Kidney (tissue), 14 donors: ENCODE measurements around the gene PLK1. TPM values are rescaled to one million over a fixed set of nuclear protein-coding genes. Genes with fewer than 3 reads are reported as not detected.
"Not testable (repeated sequence)": the region's sequence is repeated elsewhere in the genome, so short reads cannot be mapped to it uniquely, and the experiment has no call there.

Experiments
- DNase-seq, 5 donors: peaks; one replicate each; pipeline ENCODE4 v3.0.0-alpha.2; 2013 to 2020
- FAIRE-seq: peaks from 2 replicates; lab custom pipeline; 2012; peaks lifted over from hg19 to GRCh38; lab: Jason Lieb, UNC
- H3K27ac ChIP-seq, 2 donors: one replicate each; pipeline ENCODE4 v1.7.0; 2013; ENCODE audit warnings: low read depth in 2 of 2, low read length in 2 of 2, inconsistent platforms in 1 of 2
- H3K27me3 ChIP-seq: one replicate; pipeline ENCODE4 v1.7.1; 2013; ENCODE audit warnings: low read length, inconsistent platforms; ENCODE audit not compliant: control insufficient read depth, insufficient read depth
- H3K36me3 ChIP-seq, 3 donors: one replicate each; pipeline versions ENCODE4 v1.7.0 to v1.7.1; 2013; ENCODE audit warnings: low read length in 3 of 3, control low read depth in 1 of 3, inconsistent platforms in 1 of 3; ENCODE audit not compliant: insufficient read depth in 3 of 3, control insufficient read depth in 2 of 3
- H3K4me1 ChIP-seq, 3 donors: one replicate each; pipeline versions ENCODE4 v1.7.0 to v1.7.1; 2013; ENCODE audit warnings: low read length in 3 of 3, inconsistent platforms in 1 of 3, low read depth in 1 of 3; ENCODE audit not compliant: control insufficient read depth in 2 of 3, insufficient read depth in 2 of 3
- H3K4me3 ChIP-seq, 3 donors: one replicate each; pipeline versions ENCODE4 v1.7.0 to v1.8.1; 2013; ENCODE audit warnings: low read length in 3 of 3, control low read depth in 1 of 3, inconsistent platforms in 1 of 3
- H3K9ac ChIP-seq, 3 donors: one replicate each; pipeline versions ENCODE4 v1.7.0 to v1.7.1; 2013; ENCODE audit warnings: low read length in 3 of 3, control low read depth in 1 of 3, inconsistent platforms in 1 of 3
- H3K9me3 ChIP-seq, 3 donors: one replicate each; pipeline versions ENCODE4 v1.7.0 to v1.7.1; 2013; ENCODE audit warnings: low read length in 3 of 3, control low read depth in 1 of 3, inconsistent platforms in 1 of 3; ENCODE audit not compliant: control insufficient read depth in 2 of 3, insufficient read depth in 1 of 3
- intact Hi-C: fragments of 100-400 bp; cut with DNase I; formaldehyde crosslinking; loops from one replicate; pipeline ENCODE4 v1.11.1; 2022
- polyA plus RNA-seq: library from polyadenylated mRNA; stranded (reverse); fragments of 350-450 nt; fragmentation: Illumina TruSeq; extraction: RNeasy Lipid Tissue Mini Kit (QIAGEN cat#74804); gene quantifications from one replicate; pipeline ENCODE4 v1.2.3, GENCODE V29; 2014; ENCODE audit warnings: low read depth, low replicate concordance; ENCODE audit not compliant: insufficient read depth
- total RNA-seq: library from RNA; stranded (reverse); fragmentation: NEBNext Ultra II Directional; extraction: Animal tissue kit (Norgen Biotek cat#: 25700); gene quantifications from one replicate; pipeline ENCODE4 v1.2.1, GENCODE V29; 2021
- TF ChIP-seq, protein P1 (sequence below): IDR thresholded peaks from 3 replicates; pipeline ENCODE4 v1.5.1; 2012; ENCODE audit warnings: mild to moderate bottlenecking, moderate library complexity, borderline replicate concordance; ENCODE audit not compliant: insufficient read depth; ENCODE audit errors: extremely low read depth
- donor health status: control.
- donor health status: control.
- donor health status: control.
- donor health status: control.
- donor health status: control.
- donor health status: DM: yes; HTN: yes; CAD: no.
- donor health status: Normal renal cell carcinoma (clear cell type).

Gene PLK1
- total and polyA plus RNA-seq, 2 donors from 2014 or later, result 0.71 to 2.5 TPM

DNA sequence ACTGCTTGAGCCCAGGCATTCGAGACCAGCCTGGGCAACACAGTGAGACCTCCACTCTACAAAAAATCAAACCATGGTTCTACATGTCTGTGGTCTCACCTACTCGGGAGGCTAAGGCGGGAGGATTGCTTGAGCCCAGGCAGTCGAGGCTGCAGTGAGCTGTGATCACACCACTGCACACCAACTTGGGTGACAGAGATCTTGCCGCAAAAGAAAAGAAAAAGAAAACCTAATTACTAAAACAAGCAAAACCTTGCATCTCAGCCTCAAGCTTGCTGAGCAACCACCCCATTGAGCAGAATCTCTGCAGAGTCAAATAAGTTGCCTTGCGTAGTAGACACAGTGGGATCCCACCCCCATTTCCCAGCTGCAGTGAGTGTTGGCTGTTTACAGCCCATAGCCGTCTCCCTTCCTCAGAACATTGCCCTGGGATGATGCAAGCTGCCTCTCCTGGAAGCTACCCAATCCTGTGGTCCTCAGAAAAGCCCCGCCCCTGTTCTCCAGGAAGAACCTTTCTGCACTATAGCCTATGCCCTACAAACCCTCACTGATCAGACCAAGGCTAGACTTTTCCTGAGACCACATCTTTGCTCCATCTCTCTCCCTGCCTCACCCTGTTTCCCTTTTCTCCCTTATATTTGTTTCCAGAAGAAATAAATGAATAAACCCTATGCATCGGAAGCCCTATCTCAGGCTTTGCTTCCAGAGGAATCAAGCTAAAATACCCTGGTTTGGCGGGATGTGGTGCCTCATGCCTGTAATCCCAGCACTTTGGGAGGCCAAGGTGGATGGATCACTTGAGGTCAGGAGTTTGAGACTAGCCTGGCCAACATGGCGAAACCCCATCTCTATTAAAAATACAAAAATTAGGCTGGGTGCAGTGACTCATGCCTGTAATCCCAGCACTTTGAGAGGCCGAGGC is 51.1 kb downstream of the PLK1 start:
- intact Hi-C loops, result no loop called here
- no peaks in the 10 kb centered on the region for H3K36me3 ChIP-seq
- TF ChIP-seq, protein P1, sequence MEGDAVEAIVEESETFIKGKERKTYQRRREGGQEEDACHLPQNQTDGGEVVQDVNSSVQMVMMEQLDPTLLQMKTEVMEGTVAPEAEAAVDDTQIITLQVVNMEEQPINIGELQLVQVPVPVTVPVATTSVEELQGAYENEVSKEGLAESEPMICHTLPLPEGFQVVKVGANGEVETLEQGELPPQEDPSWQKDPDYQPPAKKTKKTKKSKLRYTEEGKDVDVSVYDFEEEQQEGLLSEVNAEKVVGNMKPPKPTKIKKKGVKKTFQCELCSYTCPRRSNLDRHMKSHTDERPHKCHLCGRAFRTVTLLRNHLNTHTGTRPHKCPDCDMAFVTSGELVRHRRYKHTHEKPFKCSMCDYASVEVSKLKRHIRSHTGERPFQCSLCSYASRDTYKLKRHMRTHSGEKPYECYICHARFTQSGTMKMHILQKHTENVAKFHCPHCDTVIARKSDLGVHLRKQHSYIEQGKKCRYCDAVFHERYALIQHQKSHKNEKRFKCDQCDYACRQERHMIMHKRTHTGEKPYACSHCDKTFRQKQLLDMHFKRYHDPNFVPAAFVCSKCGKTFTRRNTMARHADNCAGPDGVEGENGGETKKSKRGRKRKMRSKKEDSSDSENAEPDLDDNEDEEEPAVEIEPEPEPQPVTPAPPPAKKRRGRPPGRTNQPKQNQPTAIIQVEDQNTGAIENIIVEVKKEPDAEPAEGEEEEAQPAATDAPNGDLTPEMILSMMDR, result no peak
- H3K9ac ChIP-seq, result no peak overlapping the region
- no peaks in the 10 kb centered on the region for H3K4me1 ChIP-seq
- H3K4me3 ChIP-seq, result no peak overlapping the region
- DNase-seq (no peak), FAIRE-seq (no peak)
- H3K9me3 ChIP-seq, result no peaks in the 10 kb centered on the region
- H3K27ac ChIP-seq, result no peak overlapping the region
- no peaks in the 10 kb centered on the region for H3K27me3 ChIP-seq

GRCh38 chr16:23734176-23734893 is 55.6 kb downstream of the PLK1 start:
- DNase-seq (no peak), FAIRE-seq (no peak)
- H3K27ac ChIP-seq, result no peak overlapping the region
- H3K36me3 ChIP-seq, result no peaks in the 10 kb centered on the region
- intact Hi-C loops, result no loop called here
- H3K4me1 ChIP-seq, result no peaks in the 10 kb centered on the region
- no peak overlapping the region for H3K4me3 ChIP-seq
- no peaks in the 10 kb centered on the region for H3K27me3 ChIP-seq
- H3K9ac ChIP-seq, result no peak overlapping the region
- no peaks in the 10 kb centered on the region for H3K9me3 ChIP-seq
- TF ChIP-seq, protein P1, result no peak

- DNase-seq, H3K4me1 ChIP-seq, FAIRE-seq, intact Hi-C loops, H3K9me3 ChIP-seq, H3K27ac ChIP-seq, H3K27me3 ChIP-seq, H3K36me3 ChIP-seq, H3K4me3 ChIP-seq, H3K9ac ChIP-seq: not testable (repeated sequence)
Measured at GRCh38 chr16:23737423-23738028, 58.8 kb downstream of the PLK1 start.

GRCh38 chr16:23739516-23739915 is 60.8 kb downstream of the PLK1 start:
- no peak for DNase-seq
- no peak overlapping the region for H3K4me3 ChIP-seq
- intact Hi-C loops, result no loop called here
- no peaks in the 10 kb centered on the region for H3K9me3 ChIP-seq
- no peaks in the 10 kb centered on the region for H3K4me1 ChIP-seq
- no peak overlapping the region for H3K9ac ChIP-seq
- no peaks in the 10 kb centered on the region for H3K27me3 ChIP-seq
- H3K27ac ChIP-seq, result no peak overlapping the region
- H3K36me3 ChIP-seq, result no peaks in the 10 kb centered on the region
- TF ChIP-seq, protein P1, result no peak
- no peak for FAIRE-seq
